B cell (primary cell): ENCODE measurements around the gene ARFGAP2.

Experiments used
- EZH2 ChIP-seq: IDR thresholded peaks from 2 replicates; pipeline ENCODE4 v1.6.1; 2012; ENCODE audit warnings: borderline replicate concordance, low read depth, mild to moderate bottlenecking, moderate library complexity, low read length; ENCODE audit not compliant: insufficient read depth, poor library complexity, severe bottlenecking
- TF ChIP-seq, protein P1 (sequence below): fragments of 200-600 bp; IDR thresholded peaks from one replicate; pipeline ENCODE4 v1.8.0; 2022; ENCODE audit warnings: antibody characterized with exemption, mild to moderate bottlenecking

DNA sequence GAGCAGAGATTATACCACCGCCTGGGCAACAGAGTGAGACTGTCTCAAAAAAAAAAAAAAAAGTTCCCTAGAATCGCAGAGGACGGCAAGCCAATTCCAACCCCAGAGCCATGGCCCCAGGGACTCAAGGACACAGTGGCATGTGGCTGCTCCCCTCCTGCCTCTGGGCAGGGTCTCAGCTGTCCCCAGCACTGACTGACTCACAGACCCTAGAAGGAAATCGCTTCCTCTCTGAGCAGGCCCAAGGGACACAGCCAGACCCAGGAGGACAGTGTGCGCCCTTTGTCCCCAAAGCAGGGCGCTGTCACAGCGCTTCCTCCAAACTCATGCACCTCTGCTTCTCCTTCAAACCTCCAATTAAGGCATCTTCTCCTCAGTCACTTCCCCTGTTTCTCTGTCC, 7.3 kb upstream of the ARFGAP2 start:
- TF ChIP-seq, protein P1, sequence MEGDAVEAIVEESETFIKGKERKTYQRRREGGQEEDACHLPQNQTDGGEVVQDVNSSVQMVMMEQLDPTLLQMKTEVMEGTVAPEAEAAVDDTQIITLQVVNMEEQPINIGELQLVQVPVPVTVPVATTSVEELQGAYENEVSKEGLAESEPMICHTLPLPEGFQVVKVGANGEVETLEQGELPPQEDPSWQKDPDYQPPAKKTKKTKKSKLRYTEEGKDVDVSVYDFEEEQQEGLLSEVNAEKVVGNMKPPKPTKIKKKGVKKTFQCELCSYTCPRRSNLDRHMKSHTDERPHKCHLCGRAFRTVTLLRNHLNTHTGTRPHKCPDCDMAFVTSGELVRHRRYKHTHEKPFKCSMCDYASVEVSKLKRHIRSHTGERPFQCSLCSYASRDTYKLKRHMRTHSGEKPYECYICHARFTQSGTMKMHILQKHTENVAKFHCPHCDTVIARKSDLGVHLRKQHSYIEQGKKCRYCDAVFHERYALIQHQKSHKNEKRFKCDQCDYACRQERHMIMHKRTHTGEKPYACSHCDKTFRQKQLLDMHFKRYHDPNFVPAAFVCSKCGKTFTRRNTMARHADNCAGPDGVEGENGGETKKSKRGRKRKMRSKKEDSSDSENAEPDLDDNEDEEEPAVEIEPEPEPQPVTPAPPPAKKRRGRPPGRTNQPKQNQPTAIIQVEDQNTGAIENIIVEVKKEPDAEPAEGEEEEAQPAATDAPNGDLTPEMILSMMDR, result no peak
- no peak for TF ChIP-seq EZH2
